WERI-Rb-1 (cell line): ENCODE data around the gene MAN1A2.

Experiments used
- DNase-seq: peaks from one replicate; pipeline ENCODE4 v3.0.0-alpha.2; 2020
- H3K27ac ChIP-seq: fragments of 250-450 bp; sonication (Bioruptor Pico); 2 replicates; pipeline ENCODE4 v1.5.1; 2020; ENCODE audit warnings: mild to moderate bottlenecking, moderate library complexity
- H3K27me3 ChIP-seq: fragments of 250-450 bp; sonication (Bioruptor Pico); 2 replicates; pipeline ENCODE4 v1.5.1; 2021; ENCODE audit warnings: mild to moderate bottlenecking, low read depth, moderate library complexity; ENCODE audit not compliant: insufficient read depth, severe bottlenecking
- H3K36me3 ChIP-seq: fragments of 250-450 bp; sonication (Bioruptor Pico); 2 replicates; pipeline ENCODE4 v1.5.1; 2020; ENCODE audit warnings: mild to moderate bottlenecking, moderate library complexity
- H3K4me3 ChIP-seq: 2 replicates; pipeline ENCODE4 v1.5.1; 2011; ENCODE audit warnings: low read depth, mild to moderate bottlenecking, control low read depth, low read length
- H3K9me3 ChIP-seq: fragments of 250-450 bp; sonication (Bioruptor Pico); 2 replicates; pipeline ENCODE4 v1.5.1; 2021; ENCODE audit warnings: mild to moderate bottlenecking, moderate library complexity; ENCODE audit not compliant: severe bottlenecking
- TF ChIP-seq, protein P1 (sequence below): IDR thresholded peaks from 2 replicates; pipeline ENCODE4 v1.5.1; 2011; ENCODE audit warnings: low read depth, mild to moderate bottlenecking, control low read depth, inconsistent platforms, low read length

MAN1A2 gene

DNA sequence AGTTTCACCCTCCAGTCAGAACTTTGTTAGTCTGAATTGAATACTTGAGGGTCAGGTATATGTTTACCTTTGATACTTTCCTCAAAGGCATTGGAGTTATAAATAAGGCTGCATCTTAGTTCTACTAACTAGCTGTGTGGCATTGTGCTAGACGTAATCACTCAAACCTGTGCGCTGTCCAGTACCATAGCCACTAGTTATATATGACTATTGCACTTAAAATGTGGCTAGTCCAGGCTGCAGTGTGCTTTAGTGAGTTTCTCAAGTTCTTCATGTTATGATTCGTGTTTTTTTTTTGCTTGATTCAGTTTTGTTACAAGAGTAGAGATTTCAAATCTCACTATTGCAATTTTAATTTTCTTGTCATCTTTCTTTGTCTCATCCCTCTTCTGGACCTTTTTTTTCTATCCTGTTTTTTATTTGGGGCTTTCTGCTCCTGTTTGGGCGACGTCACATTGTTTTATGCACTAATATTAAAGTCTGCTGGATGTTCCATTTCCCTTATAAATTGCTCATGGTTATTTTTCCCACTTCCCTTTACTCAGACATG lies 5.7 kb downstream of the MAN1A2 start:
- Histone ChIP-seq H3K27me3 (no peaks in the 10 kb centered on the region), H3K4me3 (no peak overlapping the region)
- no peak for DNase-seq

DNA sequence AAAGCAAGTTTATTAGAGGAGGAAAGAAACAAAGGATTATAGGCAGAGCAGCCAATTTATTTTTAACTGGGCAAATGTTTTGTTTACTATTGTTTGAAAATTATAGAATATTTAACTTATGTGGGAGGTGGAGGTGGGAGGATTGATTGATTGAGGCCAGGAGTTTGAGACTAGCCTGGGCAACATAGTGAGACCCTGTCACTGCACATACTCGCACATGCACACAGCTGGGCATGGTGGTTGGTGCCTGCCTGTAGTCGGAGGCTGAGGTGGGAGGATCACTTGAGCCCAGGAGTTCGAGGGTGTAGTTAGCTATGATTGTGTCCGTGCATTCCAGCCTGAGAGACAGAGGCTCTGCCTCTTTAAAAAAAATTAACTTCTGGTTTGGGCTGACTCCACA lies 6.7 kb downstream of the MAN1A2 start:
- H3K27me3 ChIP-seq: no peaks in the 10 kb centered on the region
- TF ChIP-seq, protein P1, sequence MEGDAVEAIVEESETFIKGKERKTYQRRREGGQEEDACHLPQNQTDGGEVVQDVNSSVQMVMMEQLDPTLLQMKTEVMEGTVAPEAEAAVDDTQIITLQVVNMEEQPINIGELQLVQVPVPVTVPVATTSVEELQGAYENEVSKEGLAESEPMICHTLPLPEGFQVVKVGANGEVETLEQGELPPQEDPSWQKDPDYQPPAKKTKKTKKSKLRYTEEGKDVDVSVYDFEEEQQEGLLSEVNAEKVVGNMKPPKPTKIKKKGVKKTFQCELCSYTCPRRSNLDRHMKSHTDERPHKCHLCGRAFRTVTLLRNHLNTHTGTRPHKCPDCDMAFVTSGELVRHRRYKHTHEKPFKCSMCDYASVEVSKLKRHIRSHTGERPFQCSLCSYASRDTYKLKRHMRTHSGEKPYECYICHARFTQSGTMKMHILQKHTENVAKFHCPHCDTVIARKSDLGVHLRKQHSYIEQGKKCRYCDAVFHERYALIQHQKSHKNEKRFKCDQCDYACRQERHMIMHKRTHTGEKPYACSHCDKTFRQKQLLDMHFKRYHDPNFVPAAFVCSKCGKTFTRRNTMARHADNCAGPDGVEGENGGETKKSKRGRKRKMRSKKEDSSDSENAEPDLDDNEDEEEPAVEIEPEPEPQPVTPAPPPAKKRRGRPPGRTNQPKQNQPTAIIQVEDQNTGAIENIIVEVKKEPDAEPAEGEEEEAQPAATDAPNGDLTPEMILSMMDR: no peak
- no peak overlapping the region for H3K27ac ChIP-seq
- H3K4me3 ChIP-seq: no peak overlapping the region
- DNase-seq: no peak
- H3K36me3 ChIP-seq: no peaks in the 10 kb centered on the region
- no peaks in the 10 kb centered on the region for H3K9me3 ChIP-seq

More for the DNA sequence above, 5.7 kb downstream of the MAN1A2 start:
- Histone ChIP-seq H3K36me3 (no peaks in the 10 kb centered on the region), H3K27ac (no peak overlapping the region), H3K9me3 (no peaks in the 10 kb centered on the region)
- TF ChIP-seq, protein P1: no peak

DNA sequence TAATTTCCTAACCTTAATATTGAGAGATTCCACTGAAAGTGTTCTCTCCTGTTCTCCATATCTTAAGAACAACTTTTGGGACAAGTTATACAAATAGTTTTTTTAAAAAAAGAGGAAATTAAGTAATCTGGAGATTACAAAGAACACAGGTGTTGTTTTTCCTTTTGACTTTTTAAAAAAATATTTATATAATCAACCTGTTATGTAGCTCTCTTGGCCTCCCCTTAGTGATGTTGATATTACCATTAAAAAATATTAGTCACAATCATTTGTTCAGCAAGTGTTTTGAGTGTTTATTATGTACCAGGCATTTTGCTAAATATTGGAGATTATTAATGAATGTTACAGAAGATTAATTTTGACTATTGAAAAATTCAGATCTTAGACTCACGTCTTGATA lies 8.1 kb downstream of the MAN1A2 start:
- H3K9me3 ChIP-seq: no peaks in the 10 kb centered on the region
- no peak overlapping the region for H3K27ac ChIP-seq
- no peak for DNase-seq
- no peaks in the 10 kb centered on the region for H3K36me3 ChIP-seq
- TF ChIP-seq, protein P1: no peak
- no peak overlapping the region for H3K4me3 ChIP-seq
- H3K27me3 ChIP-seq: no peaks in the 10 kb centered on the region

DNA sequence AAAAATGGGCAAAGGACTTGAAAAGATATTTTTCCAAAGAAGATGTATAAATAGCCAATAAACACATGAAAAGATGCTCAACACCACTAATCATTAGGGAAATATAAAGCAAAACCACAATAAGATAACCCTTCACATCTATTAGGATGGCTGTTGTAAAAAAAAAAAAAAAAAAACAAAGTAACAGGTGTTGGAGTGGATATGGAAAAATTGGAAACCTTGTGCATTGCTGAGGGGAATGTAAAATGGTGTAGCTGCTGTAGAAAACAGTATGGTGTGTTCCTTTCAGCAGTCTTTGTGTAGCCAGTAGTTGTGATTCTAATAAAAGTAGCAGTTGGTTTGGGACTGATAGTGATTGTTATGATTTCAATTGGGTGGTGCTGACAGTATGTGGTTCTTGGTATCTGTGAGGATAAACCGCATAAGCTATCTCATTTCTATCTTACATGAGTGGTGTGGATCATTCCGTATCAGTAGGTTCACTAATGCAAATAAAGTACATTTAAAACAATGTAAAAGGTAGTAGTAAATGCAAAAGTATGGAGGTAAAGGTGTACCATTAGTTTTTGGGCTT lies 19.9 kb downstream of the MAN1A2 start:
- H3K4me3 ChIP-seq: no peak overlapping the region
- no peaks in the 10 kb centered on the region for H3K36me3 ChIP-seq
- no peaks in the 10 kb centered on the region for H3K27me3 ChIP-seq
- no peak overlapping the region for H3K27ac ChIP-seq
- H3K9me3 ChIP-seq: no peaks in the 10 kb centered on the region
- TF ChIP-seq, protein P1: no peak
- no peak for DNase-seq

DNA sequence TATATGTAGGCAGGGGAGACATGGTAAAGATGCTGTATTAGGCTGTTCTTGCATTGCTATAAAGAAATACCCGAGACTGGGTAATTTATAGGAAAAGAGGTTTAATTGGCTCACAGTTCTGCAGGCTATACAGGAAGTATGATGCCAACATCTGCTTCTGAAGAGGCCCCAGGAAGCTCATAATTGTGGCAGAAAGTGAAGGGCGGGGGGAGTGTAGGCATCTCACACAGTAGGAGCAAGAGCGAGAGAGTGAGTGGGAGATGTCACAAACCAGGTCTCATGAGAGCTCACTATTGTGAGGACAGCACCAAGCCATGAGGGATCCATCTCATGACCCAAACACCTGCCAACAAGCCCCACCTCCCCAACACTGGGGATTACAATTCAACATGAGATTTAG lies 21.1 kb downstream of the MAN1A2 start:
- no peaks in the 10 kb centered on the region for H3K36me3 ChIP-seq
- H3K4me3 ChIP-seq: no peak overlapping the region
- no peaks in the 10 kb centered on the region for H3K27me3 ChIP-seq
- TF ChIP-seq, protein P1: no peak
- H3K27ac ChIP-seq: no peak overlapping the region
- H3K9me3 ChIP-seq: no peaks in the 10 kb centered on the region
- DNase-seq: no peak

DNA sequence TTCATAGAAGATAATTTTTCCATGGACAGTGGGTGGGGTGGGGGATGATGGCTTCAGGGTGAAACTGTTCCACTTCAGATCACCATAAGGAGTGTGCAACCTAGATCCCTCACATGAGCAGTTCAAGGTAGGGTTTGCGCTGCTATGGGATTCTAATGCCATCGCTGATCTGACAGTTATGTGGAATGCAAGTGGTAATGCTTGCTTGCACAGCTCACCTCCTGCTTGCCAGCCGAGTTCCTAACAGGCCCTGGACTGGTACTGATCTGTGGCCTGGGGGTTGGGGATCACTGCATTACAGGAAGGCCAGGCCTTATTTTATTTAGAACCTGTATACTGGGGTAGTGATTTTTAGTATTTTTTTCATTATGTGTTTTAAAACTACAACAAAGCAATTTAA lies 22.0 kb downstream of the MAN1A2 start:
- Histone ChIP-seq H3K4me3 (no peak overlapping the region), H3K27me3 (no peaks in the 10 kb centered on the region), H3K27ac (no peak overlapping the region), H3K36me3 (no peaks in the 10 kb centered on the region), H3K9me3 (no peaks in the 10 kb centered on the region)
- TF ChIP-seq, protein P1: no peak
- DNase-seq: no peak
